KMS-11 (cell line): ENCODE measurements around the gene ZNF133.

Experiments used
- H2AFZ ChIP-seq: fragments of 200-600 bp; sonication (generic); 2 replicates; pipeline ENCODE4 v1.6.1; 2016; ENCODE audit warnings: antibody characterized with exemption, mixed run types, low read depth
- H3K27ac ChIP-seq: fragments of 200-600 bp; sonication (generic); 2 replicates; pipeline ENCODE4 v1.6.1; 2016; ENCODE audit warnings: mild to moderate bottlenecking, mixed run types
- H3K27me3 ChIP-seq: fragments of 200-600 bp; sonication (generic); 2 replicates; pipeline ENCODE4 v1.6.1; 2017; ENCODE audit warnings: mild to moderate bottlenecking, low read depth, mixed run types, moderate library complexity; ENCODE audit not compliant: insufficient read depth
- H3K36me3 ChIP-seq: fragments of 200-600 bp; sonication (generic); 2 replicates; pipeline ENCODE4 v1.6.1; 2017; ENCODE audit warnings: mild to moderate bottlenecking, mixed run types; ENCODE audit not compliant: insufficient read depth
- H3K4me1 ChIP-seq: fragments of 200-600 bp; sonication (generic); 2 replicates; pipeline ENCODE4 v1.6.1; 2016; ENCODE audit warnings: mild to moderate bottlenecking, low read depth, mixed run types; ENCODE audit not compliant: poor library complexity, severe bottlenecking
- H3K4me2 ChIP-seq: fragments of 200-600 bp; sonication (generic); 2 replicates; pipeline ENCODE4 v1.7.0; 2016; ENCODE audit warnings: mild to moderate bottlenecking, mixed run types
- H3K4me3 ChIP-seq: fragments of 200-600 bp; sonication (generic); IDR thresholded peaks from 2 replicates; pipeline ENCODE4 v1.6.1; 2017; ENCODE audit warnings: low read depth, low read length, mixed read lengths; ENCODE audit not compliant: insufficient read depth
- H3K79me2 ChIP-seq: fragments of 200-600 bp; sonication (generic); 2 replicates; pipeline ENCODE4 v1.6.1; 2016; ENCODE audit warnings: low read depth, mixed run types; ENCODE audit not compliant: insufficient read depth
- H3K9ac ChIP-seq: fragments of 200-600 bp; sonication (generic); 2 replicates; pipeline ENCODE4 v1.6.1; 2016; ENCODE audit warnings: mild to moderate bottlenecking, mixed run types
- H4K20me1 ChIP-seq: fragments of 200-600 bp; sonication (generic); 2 replicates; pipeline ENCODE4 v1.6.1; 2016; ENCODE audit warnings: mild to moderate bottlenecking, mixed run types; ENCODE audit not compliant: insufficient read depth
- CTCF ChIP-seq: fragments of 200-600 bp; sonication (generic); conservative IDR thresholded peaks from 2 replicates; pipeline ENCODE4 v1.6.1; 2017; ENCODE audit warnings: low read depth, mild to moderate bottlenecking, antibody characterized with exemption, low read length, moderate library complexity, mixed read lengths

ZNF133 gene

GRCh38 chr20:18276821-18277220 lies 11.5 kb upstream of the ZNF133 start:
- Histone ChIP-seq H4K20me1 (no peaks in the 10 kb centered on the region), H3K9ac (no peak overlapping the region), H3K79me2 (no peaks in the 10 kb centered on the region), H2AFZ (no peak overlapping the region), H3K4me1 (no peaks in the 10 kb centered on the region), H3K4me2 (no peak overlapping the region), H3K36me3 (no peaks in the 10 kb centered on the region), H3K4me3 (no peak overlapping the region), H3K27ac (no peak overlapping the region), H3K27me3 (no peaks in the 10 kb centered on the region)
- TF ChIP-seq CTCF, result 0 out of 2 replicates have a peak, but pooled peaks have one; percentile 35

GRCh38 chr20:18279242-18279641 lies 9.1 kb upstream of the ZNF133 start:
- H3K4me3 ChIP-seq, result no peak overlapping the region
- TF ChIP-seq CTCF, result no peak
- H3K79me2 ChIP-seq, result no peaks in the 10 kb centered on the region
- no peaks in the 10 kb centered on the region for H3K4me1 ChIP-seq
- H3K9ac ChIP-seq, result no peak overlapping the region
- H3K36me3 ChIP-seq, result no peaks in the 10 kb centered on the region
- H3K27me3 ChIP-seq, result no peaks in the 10 kb centered on the region
- H3K27ac ChIP-seq, result no peak overlapping the region
- no peak overlapping the region for H2AFZ ChIP-seq
- H4K20me1 ChIP-seq, result no peaks in the 10 kb centered on the region
- no peak overlapping the region for H3K4me2 ChIP-seq

GRCh38 chr20:18284805-18285533 lies 3.4 kb upstream of the ZNF133 start:
- TF ChIP-seq CTCF, result no peak
- H3K27me3 ChIP-seq, result no peaks in the 10 kb centered on the region
- no peak overlapping the region for H3K4me3 ChIP-seq
- H3K27ac ChIP-seq, result no peak overlapping the region
- no peaks in the 10 kb centered on the region for H4K20me1 ChIP-seq
- no peak overlapping the region for H2AFZ ChIP-seq
- peaks cover 4% of the 10 kb centered on the region for H3K4me1 ChIP-seq
- H3K9ac ChIP-seq, result no peak overlapping the region
- no peak overlapping the region for H3K4me2 ChIP-seq
- H3K79me2 ChIP-seq, result no peaks in the 10 kb centered on the region
- no peaks in the 10 kb centered on the region for H3K36me3 ChIP-seq

GRCh38 chr20:18287546-18287914 lies 797 bp upstream of the ZNF133 start:
- peaks cover 4% of the 10 kb centered on the region for H3K4me1 ChIP-seq
- no peak overlapping the region for H3K4me3 ChIP-seq
- H2AFZ ChIP-seq, result peak overlapping the region; percentile 83
- H3K27me3 ChIP-seq, result no peaks in the 10 kb centered on the region
- peak overlapping the region; percentile 43; the same call in 1 of the 2 replicates for H3K9ac ChIP-seq
- H3K4me2 ChIP-seq, result peak overlapping the region; percentile 60
- no peaks in the 10 kb centered on the region for H3K79me2 ChIP-seq
- H4K20me1 ChIP-seq, result no peaks in the 10 kb centered on the region
- H3K27ac ChIP-seq, result peak overlapping the region; percentile 47; the same call in 1 of the 2 replicates
- H3K36me3 ChIP-seq, result no peaks in the 10 kb centered on the region
- no peak for TF ChIP-seq CTCF
